HepG2 (cell line): ENCODE measurements around the gene HJURP. TPM values are rescaled to one million over a fixed set of nuclear protein-coding genes. Genes with fewer than 3 reads are reported as not detected.

Experiments
- ATF1 ChIP-seq: IDR thresholded peaks from 2 replicates; pipeline ENCODE4 v1.6.1; 2016; ENCODE audit warnings: mild to moderate bottlenecking, control low read depth
- CBFB ChIP-seq: sonication (generic); formaldehyde crosslinking; IDR thresholded peaks from 2 replicates; pipeline ENCODE4 v1.4.0; 2020; ENCODE audit warnings: missing genetic modification reagents
- DMAP1 ChIP-seq: IDR thresholded peaks from 2 replicates; pipeline ENCODE4 v1.6.1; 2016
- DNMT1 ChIP-seq: sonication (generic); formaldehyde crosslinking; IDR thresholded peaks from 2 replicates; pipeline ENCODE4 v1.5.1; 2020; ENCODE audit warnings: mild to moderate bottlenecking, missing genetic modification reagents
- FOXO1 ChIP-seq: sonication (generic); formaldehyde crosslinking; IDR thresholded peaks from 2 replicates; pipeline ENCODE4 v1.4.0; 2020; ENCODE audit warnings: missing genetic modification reagents
- HNRNPH1 ChIP-seq: fragments of 200-400 bp; formaldehyde crosslinking; optimal IDR thresholded peaks from 2 replicates; pipeline ENCODE3; 2017; ENCODE audit warnings: mild to moderate bottlenecking, low read depth, low read length
- KMT2A ChIP-seq: sonication (generic); formaldehyde crosslinking; IDR thresholded peaks from 2 replicates; pipeline ENCODE4 v1.4.0; 2020; ENCODE audit warnings: missing genetic modification reagents
- MAX ChIP-seq: IDR thresholded peaks from 2 replicates; pipeline ENCODE4 v1.6.1; 2012; ENCODE audit warnings: inconsistent platforms
- MBD4 ChIP-seq: IDR thresholded peaks from 2 replicates; pipeline ENCODE4 v1.6.1; 2012; ENCODE audit warnings: low read length, inconsistent platforms, borderline replicate concordance
- MXD4 ChIP-seq: IDR thresholded peaks from 2 replicates; pipeline ENCODE4 v1.6.1; 2016; ENCODE audit warnings: mild to moderate bottlenecking, missing biosample characterization, missing genetic modification reagents
- REXO4 ChIP-seq: sonication (generic); formaldehyde crosslinking; IDR thresholded peaks from 2 replicates; pipeline ENCODE4 v1.8.0; 2022; ENCODE audit warnings: missing genetic modification reagents, mild to moderate bottlenecking, borderline replicate concordance
- SMAD3 ChIP-seq: sonication (generic); formaldehyde crosslinking; IDR thresholded peaks from 2 replicates; pipeline ENCODE4 v1.4.0; 2020; ENCODE audit warnings: missing genetic modification reagents
- SNAPC2 ChIP-seq: sonication (generic); formaldehyde crosslinking; IDR thresholded peaks from 2 replicates; pipeline ENCODE4 v1.8.1; 2022; ENCODE audit warnings: mild to moderate bottlenecking, missing genetic modification reagents
- TEAD2 ChIP-seq: sonication (generic); formaldehyde crosslinking; IDR thresholded peaks from 2 replicates; pipeline ENCODE4 v1.9.0; 2021; ENCODE audit warnings: missing genetic modification reagents
- TFDP1 ChIP-seq: IDR thresholded peaks from 2 replicates; pipeline ENCODE4 v1.6.1; 2016; ENCODE audit warnings: missing compliant biosample characterization, missing genetic modification reagents, borderline replicate concordance
- TMF1 ChIP-seq: sonication (generic); formaldehyde crosslinking; IDR thresholded peaks from 2 replicates; pipeline ENCODE4 v1.8.1; 2022; ENCODE audit warnings: low read depth, missing genetic modification reagents
- ZBTB7B ChIP-seq: sonication (generic); formaldehyde crosslinking; IDR thresholded peaks from 2 replicates; pipeline ENCODE4 v1.4.0; 2020; ENCODE audit warnings: missing genetic modification reagents
- ZEB1 ChIP-seq: IDR thresholded peaks from 2 replicates; pipeline ENCODE4 v1.6.1; 2012; ENCODE audit warnings: mild to moderate bottlenecking, low read depth, inconsistent platforms; ENCODE audit not compliant: insufficient replicate concordance
- ZNF180 ChIP-seq: sonication (generic); formaldehyde crosslinking; IDR thresholded peaks from 2 replicates; pipeline ENCODE4 v1.4.0; 2020; ENCODE audit warnings: low read depth, missing genetic modification reagents, borderline replicate concordance
- ZNF205 ChIP-seq: IDR thresholded peaks from 2 replicates; pipeline ENCODE4 v1.6.1; 2018; ENCODE audit warnings: missing biosample characterization, missing genetic modification reagents
- ZNF275 ChIP-seq: sonication (generic); formaldehyde crosslinking; IDR thresholded peaks from 2 replicates; pipeline ENCODE4 v1.8.0; 2022; ENCODE audit warnings: missing genetic modification reagents, mild to moderate bottlenecking, inconsistent platforms, borderline replicate concordance
- ZNF292 ChIP-seq: sonication (generic); formaldehyde crosslinking; IDR thresholded peaks from 2 replicates; pipeline ENCODE4 v1.8.1; 2022; ENCODE audit warnings: mild to moderate bottlenecking, low read depth, missing genetic modification reagents, borderline replicate concordance
- ZNF562 ChIP-seq: sonication (generic); formaldehyde crosslinking; IDR thresholded peaks from 2 replicates; pipeline ENCODE4 v1.8.0; 2022; ENCODE audit warnings: missing genetic modification reagents, borderline replicate concordance
- ZNF674 ChIP-seq: sonication (generic); formaldehyde crosslinking; IDR thresholded peaks from 2 replicates; pipeline ENCODE4 v1.5.0; 2020; ENCODE audit warnings: low read depth, mild to moderate bottlenecking, missing genetic modification reagents
- polyA plus RNA-seq, 8 experiments: library from polyadenylated mRNA; depleted of rRNA in 3 of 8; stranded (reverse) in 7 of 8; unstranded in 1 of 8; fragments of >200 nt; fragmentation: Illumina TruSeq in 4 of 8; extraction: Trizol in 4 of 8; gene quantifications; 2 replicates each; pipeline versions ENCODE4 v1.2.1 to v1.2.3, GENCODE V29; 2011 to 2016; ENCODE audit warnings: low read depth in 4 of 8, missing spikeins in 1 of 8, mixed read lengths in 1 of 8; ENCODE audit not compliant: insufficient read depth in 1 of 8
- total RNA-seq, 5 experiments: library from RNA; depleted of rRNA; stranded (reverse); fragments of >200 nt; fragmentation: Illumina TruSeq; extraction: Trizol; gene quantifications; 2 replicates each; pipeline ENCODE4 v1.2.3, GENCODE V29; 2016; ENCODE audit warnings: low read depth in 1 of 5
- TF ChIP-seq, protein P1 (sequence below): sonication (generic); formaldehyde crosslinking; IDR thresholded peaks from 2 replicates; pipeline ENCODE4 v1.8.0; 2022; ENCODE audit warnings: missing genetic modification reagents, mild to moderate bottlenecking, borderline replicate concordance
- TF ChIP-seq, protein P2 (sequence below): IDR thresholded peaks from 2 replicates; pipeline ENCODE4 v1.6.1; 2016
- TF ChIP-seq, protein P3 (sequence below): sonication (generic); formaldehyde crosslinking; IDR thresholded peaks from 2 replicates; pipeline ENCODE4 v1.8.0; 2022; ENCODE audit warnings: mild to moderate bottlenecking, missing genetic modification reagents, moderate library complexity

Gene HJURP
- total and polyA plus RNA-seq, 2 of the 13 experiments (the other 11 are each of a cell fraction or from before 2014, with no cell fraction given) = 36.3 to 43.9 TPM

DNA sequence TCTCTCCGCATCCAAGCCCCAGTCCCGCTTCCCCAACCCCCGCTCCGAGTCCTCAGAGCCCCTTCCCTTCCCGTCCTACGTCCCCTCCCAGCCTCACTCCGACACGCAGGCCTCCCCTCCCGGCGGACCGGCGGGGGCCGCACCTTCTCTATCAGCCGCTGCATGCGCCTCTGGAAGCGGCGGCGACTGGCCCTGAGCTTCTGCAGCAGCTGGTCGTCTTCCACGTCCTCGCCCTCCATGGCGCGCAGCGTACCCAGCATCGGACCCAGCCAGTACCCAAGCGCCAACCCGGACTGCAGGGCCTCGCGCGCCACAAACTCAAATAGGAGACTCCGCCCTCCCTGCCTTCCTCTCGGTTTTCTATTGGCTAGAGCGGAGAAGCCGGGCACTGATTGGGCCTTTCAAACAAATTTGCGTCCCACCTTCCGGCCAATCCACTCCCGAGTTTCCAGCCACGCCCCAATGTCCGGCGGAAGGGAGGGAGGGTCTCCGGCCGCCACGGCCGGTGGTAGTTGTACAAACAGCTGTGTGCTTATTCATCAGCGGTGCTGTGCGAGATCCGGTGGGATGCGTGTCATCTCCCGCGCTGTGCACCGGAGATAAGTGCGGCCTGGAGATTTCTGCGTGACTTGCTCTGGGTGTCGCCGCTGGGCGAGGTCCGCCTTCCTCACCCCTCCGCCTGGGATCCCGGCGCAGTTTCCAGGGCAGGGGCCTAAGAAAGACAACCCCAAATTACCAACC is at the start of gene HJURP (continued):
- TF ChIP-seq DNMT1 (CRISPR knock-in tag) (peak; percentile 84; the same call in 1 of the 2 replicates), CBFB (peak; percentile 26; the same call in 1 of the 2 replicates), SNAPC2 (CRISPR knock-in tag) (peak; percentile 98; the same call in 1 of the 2 replicates), TFDP1 (peak; percentile 99), TMF1 (CRISPR knock-in tag) (peak; percentile 99), ZNF562 (CRISPR knock-in tag) (0 out of 2 replicates have a peak, but pooled peaks have one; percentile 68), MXD4 (peak; percentile 88), REXO4 (CRISPR knock-in tag) (peak; percentile 27; the same call in 1 of the 2 replicates), ZNF674 (CRISPR knock-in tag) (no peak), TEAD2 (CRISPR knock-in tag) (no peak), DMAP1 (CRISPR knock-in tag) (peak; percentile 97), SMAD3 (CRISPR knock-in tag) (no peak), MBD4 (no peak), FOXO1 (CRISPR knock-in tag) (peak; percentile 53), ZNF205 (CRISPR knock-in tag) (peak; percentile 53; the same call in 1 of the 2 replicates), ZNF292 (CRISPR knock-in tag) (no peak; the same call in none of the 2 replicates), ZNF275 (CRISPR knock-in tag) (peak; percentile 53; the same call in 1 of the 2 replicates), KMT2A (CRISPR knock-in tag) (peak; percentile 78), ZNF180 (0 out of 2 replicates have a peak, but pooled peaks have one; percentile 50), ZBTB7B (CRISPR knock-in tag) (no peak), HNRNPH1 (no peak), MAX (peak; percentile 91), ZEB1 (no peak), ATF1 (peak; percentile 55; the same call in 1 of the 2 replicates)
- TF ChIP-seq, protein P1, sequence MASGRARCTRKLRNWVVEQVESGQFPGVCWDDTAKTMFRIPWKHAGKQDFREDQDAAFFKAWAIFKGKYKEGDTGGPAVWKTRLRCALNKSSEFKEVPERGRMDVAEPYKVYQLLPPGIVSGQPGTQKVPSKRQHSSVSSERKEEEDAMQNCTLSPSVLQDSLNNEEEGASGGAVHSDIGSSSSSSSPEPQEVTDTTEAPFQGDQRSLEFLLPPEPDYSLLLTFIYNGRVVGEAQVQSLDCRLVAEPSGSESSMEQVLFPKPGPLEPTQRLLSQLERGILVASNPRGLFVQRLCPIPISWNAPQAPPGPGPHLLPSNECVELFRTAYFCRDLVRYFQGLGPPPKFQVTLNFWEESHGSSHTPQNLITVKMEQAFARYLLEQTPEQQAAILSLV (CRISPR knock-in tag) = peak; percentile 81; the same call in 1 of the 2 replicates
- TF ChIP-seq, protein P2, sequence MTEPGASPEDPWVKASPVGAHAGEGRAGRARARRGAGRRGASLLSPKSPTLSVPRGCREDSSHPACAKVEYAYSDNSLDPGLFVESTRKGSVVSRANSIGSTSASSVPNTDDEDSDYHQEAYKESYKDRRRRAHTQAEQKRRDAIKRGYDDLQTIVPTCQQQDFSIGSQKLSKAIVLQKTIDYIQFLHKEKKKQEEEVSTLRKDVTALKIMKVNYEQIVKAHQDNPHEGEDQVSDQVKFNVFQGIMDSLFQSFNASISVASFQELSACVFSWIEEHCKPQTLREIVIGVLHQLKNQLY (CRISPR knock-in tag) = peak; percentile 42; the same call in 1 of the 2 replicates
- TF ChIP-seq, protein P3, sequence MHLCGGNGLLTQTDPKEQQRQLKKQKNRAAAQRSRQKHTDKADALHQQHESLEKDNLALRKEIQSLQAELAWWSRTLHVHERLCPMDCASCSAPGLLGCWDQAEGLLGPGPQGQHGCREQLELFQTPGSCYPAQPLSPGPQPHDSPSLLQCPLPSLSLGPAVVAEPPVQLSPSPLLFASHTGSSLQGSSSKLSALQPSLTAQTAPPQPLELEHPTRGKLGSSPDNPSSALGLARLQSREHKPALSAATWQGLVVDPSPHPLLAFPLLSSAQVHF (CRISPR knock-in tag) = peak; percentile 99
